HEK293 (cell line): Measurements from ENCODE around the gene ANKS6.

Experiments used
- KLF9 ChIP-seq: fragments of 450-650 bp; formaldehyde crosslinking; IDR thresholded peaks from 2 replicates; pipeline ENCODE4 v1.5.1; 2016; ENCODE audit warnings: missing biosample characterization, missing genetic modification characterization, low read depth
- REPIN1 ChIP-seq: fragments of 450-650 bp; formaldehyde crosslinking; IDR thresholded peaks from 2 replicates; pipeline ENCODE4 v1.5.1; 2017; ENCODE audit warnings: missing biosample characterization, missing genetic modification characterization, low read depth
- TCF7L2 ChIP-seq: IDR thresholded peaks from 2 replicates; pipeline ENCODE4 v1.6.1; 2011; ENCODE audit warnings: low read depth, mild to moderate bottlenecking, inconsistent platforms, low read length, moderate library complexity, borderline replicate concordance
- YY1 ChIP-seq: fragments of 450-650 bp; formaldehyde crosslinking; IDR thresholded peaks from 2 replicates; pipeline ENCODE4 v1.5.1; 2018; ENCODE audit warnings: missing biosample characterization, missing genetic modification characterization
- ZBTB26 ChIP-seq: fragments of 450-650 bp; formaldehyde crosslinking; optimal IDR thresholded peaks from 2 replicates; pipeline ENCODE3; 2016; ENCODE audit warnings: missing biosample characterization, mild to moderate bottlenecking, missing genetic modification characterization
- ZBTB49 ChIP-seq: fragments of 450-650 bp; formaldehyde crosslinking; IDR thresholded peaks from 2 replicates; pipeline ENCODE4 v1.5.1; 2016; ENCODE audit warnings: missing biosample characterization, missing genetic modification characterization, low read depth
- ZNF2 ChIP-seq: fragments of 450-650 bp; formaldehyde crosslinking; IDR thresholded peaks from 2 replicates; pipeline ENCODE4 v1.5.1; 2016; ENCODE audit warnings: missing biosample characterization, missing genetic modification characterization
- ZNF223 ChIP-seq: fragments of 450-650 bp; formaldehyde crosslinking; IDR thresholded peaks from 2 replicates; pipeline ENCODE4 v1.5.1; 2016; ENCODE audit warnings: missing biosample characterization, missing genetic modification characterization
- ZNF24 ChIP-seq: fragments of 450-650 bp; formaldehyde crosslinking; IDR thresholded peaks from 2 replicates; pipeline ENCODE4 v1.5.1; 2016; ENCODE audit warnings: missing biosample characterization, missing genetic modification characterization
- TF ChIP-seq, protein P1 (sequence below): fragments of 450-650 bp; formaldehyde crosslinking; IDR thresholded peaks from 2 replicates; pipeline ENCODE4 v1.5.1; 2016; ENCODE audit warnings: missing biosample characterization, missing genetic modification characterization

- no peak for TF ChIP-seq YY1 (tag by site-specific recombination)
- TF ChIP-seq, protein P1, sequence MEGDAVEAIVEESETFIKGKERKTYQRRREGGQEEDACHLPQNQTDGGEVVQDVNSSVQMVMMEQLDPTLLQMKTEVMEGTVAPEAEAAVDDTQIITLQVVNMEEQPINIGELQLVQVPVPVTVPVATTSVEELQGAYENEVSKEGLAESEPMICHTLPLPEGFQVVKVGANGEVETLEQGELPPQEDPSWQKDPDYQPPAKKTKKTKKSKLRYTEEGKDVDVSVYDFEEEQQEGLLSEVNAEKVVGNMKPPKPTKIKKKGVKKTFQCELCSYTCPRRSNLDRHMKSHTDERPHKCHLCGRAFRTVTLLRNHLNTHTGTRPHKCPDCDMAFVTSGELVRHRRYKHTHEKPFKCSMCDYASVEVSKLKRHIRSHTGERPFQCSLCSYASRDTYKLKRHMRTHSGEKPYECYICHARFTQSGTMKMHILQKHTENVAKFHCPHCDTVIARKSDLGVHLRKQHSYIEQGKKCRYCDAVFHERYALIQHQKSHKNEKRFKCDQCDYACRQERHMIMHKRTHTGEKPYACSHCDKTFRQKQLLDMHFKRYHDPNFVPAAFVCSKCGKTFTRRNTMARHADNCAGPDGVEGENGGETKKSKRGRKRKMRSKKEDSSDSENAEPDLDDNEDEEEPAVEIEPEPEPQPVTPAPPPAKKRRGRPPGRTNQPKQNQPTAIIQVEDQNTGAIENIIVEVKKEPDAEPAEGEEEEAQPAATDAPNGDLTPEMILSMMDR (tag by site-specific recombination), result no peak
- TF ChIP-seq ZBTB49 (tag by site-specific recombination), result no peak
- TF ChIP-seq REPIN1 (tag by site-specific recombination), result no peak
- no peak for TF ChIP-seq ZNF24
- no peak for TF ChIP-seq KLF9
- TF ChIP-seq ZNF2 (tag by site-specific recombination), result no peak
- no peak for TF ChIP-seq ZBTB26
- no peak for TF ChIP-seq ZNF223 (tag by site-specific recombination)
- TF ChIP-seq TCF7L2, result no peak
Observed at GRCh38 chr9:98791608-98792490, 4.5 kb downstream of the ANKS6 start.
